ENCODE results near the gene CMTM2.

The CMTM2 gene

DNA sequence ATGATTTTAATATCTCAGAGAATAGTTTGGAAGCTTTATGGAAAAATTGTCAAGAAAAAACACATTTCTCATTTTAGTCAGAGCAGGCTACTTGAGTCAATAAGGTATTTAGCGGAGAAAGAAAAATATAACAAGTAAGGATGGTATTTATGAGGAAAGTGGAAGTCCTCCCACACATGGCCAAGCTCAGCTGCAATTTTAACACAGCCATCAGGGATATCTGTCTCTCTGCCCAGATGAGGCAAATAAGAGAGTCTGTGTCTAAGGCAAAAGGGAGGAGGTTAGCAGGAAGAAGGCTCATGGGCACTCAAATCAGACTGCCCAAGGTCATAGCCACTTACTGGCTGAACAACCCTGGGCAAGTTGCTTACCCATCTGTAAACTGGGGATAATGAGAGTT is 5.2 kb upstream of the CMTM2 start:
- H2BK5ac ChIP-seq (ENCODE audit: low read depth, low read length, poor library complexity, severe bottlenecking), result no peak overlapping the region
- H3K4me1 ChIP-seq (ENCODE audit: control insufficient read depth, insufficient read depth, low read depth, low read length), result peaks cover 3% of the 10 kb centered on the region
- no peak for DNase-seq
- peaks cover 0 to 6% of the 10 kb centered on the region in 2 experiments for H3K36me3 ChIP-seq (ENCODE audit: control insufficient read depth in 1 of 2, insufficient read depth in 2 of 2, low read depth in 1 of 2, low read length in 2 of 2)
- no peak overlapping the region for H3K4ac ChIP-seq (ENCODE audit: low read depth in 1 of 2, low read length in 2 of 2)
- H4K8ac ChIP-seq (ENCODE audit: low read length), result no peak overlapping the region
- no peak overlapping the region for H2BK120ac ChIP-seq (ENCODE audit: low read depth, low read length)
- no peak overlapping the region for H3K9ac ChIP-seq (ENCODE audit: low read length)
- H3K4me2 ChIP-seq (ENCODE audit: low read length, poor library complexity, severe bottlenecking), result no peak overlapping the region
- H2AK5ac ChIP-seq (ENCODE audit: low read length, severe bottlenecking), result peak overlapping the region; percentile 46
- no peak overlapping the region for H3K18ac ChIP-seq (ENCODE audit: low read depth in 1 of 2, low read length in 2 of 2)
- WGBS, result 100% methylated on average over 1 of the region's 1 CpG
- no peak overlapping the region for H3K4me3 ChIP-seq (ENCODE audit: insufficient read depth in 1 of 2, low read depth in 1 of 2, low read length in 2 of 2)
- no peak overlapping the region for H2BK12ac ChIP-seq (ENCODE audit: low read length in 2 of 2)
- no peak overlapping the region for H2AFZ ChIP-seq (ENCODE audit: low read depth, low read length)
- H3K27ac ChIP-seq (ENCODE audit: low read length, poor library complexity, severe bottlenecking), result no peak overlapping the region
- no peak overlapping the region for H2BK15ac ChIP-seq (ENCODE audit: low read depth, poor library complexity, severe bottlenecking)
- peaks cover 0 to 13% of the 10 kb centered on the region in 2 experiments for H3K27me3 ChIP-seq (ENCODE audit: control insufficient read depth in 1 of 2, insufficient read depth in 1 of 2, low read length in 2 of 2)
- no peaks in the 10 kb centered on the region for H3K79me1 ChIP-seq (replicated peaks; ENCODE audit: low read length, poor library complexity, severe bottlenecking)
- no peak overlapping the region for H3K23ac ChIP-seq (ENCODE audit: low read length in 2 of 2)
- H4K91ac ChIP-seq (ENCODE audit: low read length), result no peak overlapping the region
- no peaks in the 10 kb centered on the region for H3K9me3 ChIP-seq (ENCODE audit: control insufficient read depth, low read length)
- H3K14ac ChIP-seq (ENCODE audit: low read length in 2 of 2), result no peak overlapping the region

DNA sequence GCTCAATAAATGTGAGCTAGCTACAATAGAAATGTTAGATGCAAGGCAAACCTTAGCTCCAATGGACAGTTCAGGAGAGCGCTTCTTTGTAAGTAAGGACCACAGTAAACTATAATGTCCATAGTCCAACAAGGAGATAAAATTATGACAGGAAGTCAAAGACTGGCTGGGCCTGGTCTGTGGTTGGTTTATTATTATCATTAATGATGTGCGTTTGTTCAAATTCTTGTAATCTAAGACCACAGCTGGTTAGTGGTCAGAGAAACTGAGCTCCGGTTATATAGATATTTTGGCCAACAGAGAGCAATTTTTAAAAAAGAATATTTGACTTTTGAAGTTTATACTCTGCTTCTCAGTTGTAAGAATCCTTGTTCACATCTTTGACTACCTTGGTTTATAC is 4.7 kb upstream of the CMTM2 start:
- H2BK120ac ChIP-seq (ENCODE audit: low read depth, low read length), result no peak overlapping the region

DNA sequence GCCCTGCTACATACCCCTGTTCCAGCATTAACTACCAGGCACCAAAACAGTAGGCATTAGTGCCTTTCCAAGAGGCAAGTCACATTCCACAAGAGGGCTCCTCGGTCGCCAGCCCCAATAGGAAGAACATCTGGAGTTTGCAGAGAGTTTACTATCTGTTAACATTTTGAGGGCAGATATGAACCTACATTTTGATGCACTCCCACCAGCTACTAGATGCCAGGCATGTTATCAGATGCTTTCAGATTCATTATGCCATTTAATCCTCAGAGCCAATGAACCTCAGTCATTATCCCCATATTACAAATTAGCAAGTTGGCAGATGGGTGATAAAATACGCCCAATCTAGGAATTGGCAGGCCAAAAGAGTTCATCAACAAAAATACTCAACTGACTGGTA is 4.2 kb upstream of the CMTM2 start:
- H3K4me2 ChIP-seq (ENCODE audit: low read length, poor library complexity, severe bottlenecking), result no peak overlapping the region
- no peak overlapping the region for H3K23ac ChIP-seq (ENCODE audit: low read length in 2 of 2)
- H3K18ac ChIP-seq (ENCODE audit: low read depth in 1 of 2, low read length in 2 of 2), result no peak overlapping the region
- WGBS, result 88% methylated on average over 3 of the region's 3 CpGs
- H4K8ac ChIP-seq (ENCODE audit: low read length), result no peak overlapping the region
- H3K27me3 ChIP-seq (ENCODE audit: control insufficient read depth in 1 of 2, insufficient read depth in 1 of 2, low read length in 2 of 2), result peaks cover 0 to 13% of the 10 kb centered on the region in 2 experiments
- H3K9me3 ChIP-seq (ENCODE audit: control insufficient read depth, low read length), result no peaks in the 10 kb centered on the region
- H2AK5ac ChIP-seq (ENCODE audit: low read length, severe bottlenecking), result no peak overlapping the region
- H3K27ac ChIP-seq (ENCODE audit: low read length, poor library complexity, severe bottlenecking), result no peak overlapping the region
- H2AFZ ChIP-seq (ENCODE audit: low read depth, low read length), result no peak overlapping the region
- H2BK120ac ChIP-seq (ENCODE audit: low read depth, low read length), result no peak overlapping the region
- no peak overlapping the region for H3K4me3 ChIP-seq (ENCODE audit: insufficient read depth in 1 of 2, low read depth in 1 of 2, low read length in 2 of 2)
- H3K9ac ChIP-seq (ENCODE audit: low read length), result no peak overlapping the region
- no peak overlapping the region for H2BK5ac ChIP-seq (ENCODE audit: low read depth, low read length, poor library complexity, severe bottlenecking)
- no peak overlapping the region for H3K14ac ChIP-seq (ENCODE audit: low read length in 2 of 2)
- no peak for DNase-seq
- no peak overlapping the region for H2BK12ac ChIP-seq (ENCODE audit: low read length in 2 of 2)
- no peak overlapping the region for H3K4ac ChIP-seq (ENCODE audit: low read depth in 1 of 2, low read length in 2 of 2)
- H3K79me1 ChIP-seq (replicated peaks; ENCODE audit: low read length, poor library complexity, severe bottlenecking), result no peaks in the 10 kb centered on the region
- H2BK15ac ChIP-seq (ENCODE audit: low read depth, poor library complexity, severe bottlenecking), result no peak overlapping the region
- no peak overlapping the region for H4K91ac ChIP-seq (ENCODE audit: low read length)
- H3K36me3 ChIP-seq (ENCODE audit: control insufficient read depth in 1 of 2, insufficient read depth in 2 of 2, low read depth in 1 of 2, low read length in 2 of 2), result peaks cover 0 to 10% of the 10 kb centered on the region in 2 experiments
- H3K4me1 ChIP-seq (ENCODE audit: control insufficient read depth, insufficient read depth, low read depth, low read length), result peaks cover 7% of the 10 kb centered on the region

More for the DNA sequence above, 4.7 kb upstream of the CMTM2 start:
- no peak overlapping the region for H3K4me3 ChIP-seq (ENCODE audit: insufficient read depth in 1 of 2, low read depth in 1 of 2, low read length in 2 of 2)
- H3K27me3 ChIP-seq (ENCODE audit: control insufficient read depth in 1 of 2, insufficient read depth in 1 of 2, low read length in 2 of 2), result peaks cover 0 to 13% of the 10 kb centered on the region in 2 experiments
- no peak overlapping the region for H2BK12ac ChIP-seq (ENCODE audit: low read length in 2 of 2)
- H4K8ac ChIP-seq (ENCODE audit: low read length), result no peak overlapping the region
- H3K36me3 ChIP-seq (ENCODE audit: control insufficient read depth in 1 of 2, insufficient read depth in 2 of 2, low read depth in 1 of 2, low read length in 2 of 2), result peaks cover 0 to 10% of the 10 kb centered on the region in 2 experiments
- 99% methylated on average over 3 of the region's 3 CpGs for WGBS
- no peak overlapping the region for H2BK5ac ChIP-seq (ENCODE audit: low read depth, low read length, poor library complexity, severe bottlenecking)
- no peak overlapping the region for H4K91ac ChIP-seq (ENCODE audit: low read length)
- no peaks in the 10 kb centered on the region for H3K9me3 ChIP-seq (ENCODE audit: control insufficient read depth, low read length)
- H2AK5ac ChIP-seq (ENCODE audit: low read length, severe bottlenecking), result no peak overlapping the region
- no peaks in the 10 kb centered on the region for H3K79me1 ChIP-seq (replicated peaks; ENCODE audit: low read length, poor library complexity, severe bottlenecking)
- H3K27ac ChIP-seq (ENCODE audit: low read length, poor library complexity, severe bottlenecking), result no peak overlapping the region
- no peak overlapping the region for H3K4me2 ChIP-seq (ENCODE audit: low read length, poor library complexity, severe bottlenecking)
- H2AFZ ChIP-seq (ENCODE audit: low read depth, low read length), result no peak overlapping the region
- no peak overlapping the region for H3K23ac ChIP-seq (ENCODE audit: low read length in 2 of 2)
- no peak overlapping the region for H3K4ac ChIP-seq (ENCODE audit: low read depth in 1 of 2, low read length in 2 of 2)
- no peak for DNase-seq
- peaks cover 7% of the 10 kb centered on the region for H3K4me1 ChIP-seq (ENCODE audit: control insufficient read depth, insufficient read depth, low read depth, low read length)
- no peak overlapping the region for H3K14ac ChIP-seq (ENCODE audit: low read length in 2 of 2)
- H3K9ac ChIP-seq (ENCODE audit: low read length), result no peak overlapping the region
- H3K18ac ChIP-seq (ENCODE audit: low read depth in 1 of 2, low read length in 2 of 2), result no peak overlapping the region
- no peak overlapping the region for H2BK15ac ChIP-seq (ENCODE audit: low read depth, poor library complexity, severe bottlenecking)

GRCh38 chr16:66576296-66576695 is 3.0 kb upstream of the CMTM2 start:
- H2AK5ac ChIP-seq (ENCODE audit: low read length, severe bottlenecking), result no peak overlapping the region
- no peaks in the 10 kb centered on the region for H3K9me3 ChIP-seq (ENCODE audit: control insufficient read depth, low read length)
- H3K4me2 ChIP-seq (ENCODE audit: low read length, poor library complexity, severe bottlenecking), result no peak overlapping the region
- H3K4ac ChIP-seq (ENCODE audit: low read depth in 1 of 2, low read length in 2 of 2), result no peak overlapping the region
- H2BK120ac ChIP-seq (ENCODE audit: low read depth, low read length), result no peak overlapping the region
- peaks cover 11% of the 10 kb centered on the region for H3K4me1 ChIP-seq (ENCODE audit: control insufficient read depth, insufficient read depth, low read depth, low read length)
- DNase-seq, result no peak
- H4K91ac ChIP-seq (ENCODE audit: low read length), result no peak overlapping the region
- H3K18ac ChIP-seq (ENCODE audit: low read depth in 1 of 2, low read length in 2 of 2), result no peak overlapping the region
- no peak overlapping the region for H3K9ac ChIP-seq (ENCODE audit: low read length)
- H3K36me3 ChIP-seq (ENCODE audit: control insufficient read depth in 1 of 2, insufficient read depth in 2 of 2, low read depth in 1 of 2, low read length in 2 of 2), result peaks cover 0 to 10% of the 10 kb centered on the region in 2 experiments
- H3K14ac ChIP-seq (ENCODE audit: low read length in 2 of 2), result no peak overlapping the region
- no peak overlapping the region for H2BK15ac ChIP-seq (ENCODE audit: low read depth, poor library complexity, severe bottlenecking)
- 96% methylated on average over 4 of the region's 5 CpGs for WGBS
- H2AFZ ChIP-seq (ENCODE audit: low read depth, low read length), result no peak overlapping the region
- H3K79me1 ChIP-seq (replicated peaks; ENCODE audit: low read length, poor library complexity, severe bottlenecking), result no peaks in the 10 kb centered on the region
- peaks cover 0 to 13% of the 10 kb centered on the region in 2 experiments for H3K27me3 ChIP-seq (ENCODE audit: control insufficient read depth in 1 of 2, insufficient read depth in 1 of 2, low read length in 2 of 2)
- no peak overlapping the region for H3K23ac ChIP-seq (ENCODE audit: low read length in 2 of 2)
- no peak overlapping the region for H3K27ac ChIP-seq (ENCODE audit: low read length, poor library complexity, severe bottlenecking)
- no peak overlapping the region for H2BK12ac ChIP-seq (ENCODE audit: low read length in 2 of 2)
- H4K8ac ChIP-seq (ENCODE audit: low read length), result no peak overlapping the region
- no peak overlapping the region for H2BK5ac ChIP-seq (ENCODE audit: low read depth, low read length, poor library complexity, severe bottlenecking)
- H3K4me3 ChIP-seq (ENCODE audit: insufficient read depth in 1 of 2, low read depth in 1 of 2, low read length in 2 of 2), result no peak overlapping the region

All from mesenchymal stem cell (in vitro differentiated cells and primary cell).